Spleen (tissue), 11 donors: Measurements from ENCODE around the gene AMOT. TPM values are rescaled to one million over a fixed set of nuclear protein-coding genes. Genes with fewer than 3 reads are reported as not detected.

Experiments
- DNase-seq: peaks from one replicate; pipeline ENCODE4 v3.0.0-alpha.2; 2020
- H3K27ac ChIP-seq, 8 donors: fragments of 200-600 bp; sonication (generic) in 7 of 8; 1 replicate in 4 of 8; 2 replicates in 4 of 8; pipeline versions ENCODE4 v1.5.0 to v1.8.0; 2016 to 2021; ENCODE audit warnings: inconsistent platforms in 4 of 8, mild to moderate bottlenecking in 4 of 8, moderate library complexity in 1 of 8
- H3K27me3 ChIP-seq, 7 donors: fragments of 200-600 bp; sonication (generic) in 6 of 7; replicated peaks in 1 of 7; 1 replicate in 4 of 7; 2 replicates in 3 of 7; pipeline versions ENCODE4 v1.5.0 to v1.8.0; 2016 to 2021; ENCODE audit warnings: inconsistent platforms in 3 of 7, mild to moderate bottlenecking in 1 of 7
- H3K36me3 ChIP-seq, 6 donors: fragments of 200-600 bp; sonication (generic) in 5 of 6; 1 replicate in 4 of 6; 2 replicates in 2 of 6; pipeline versions ENCODE4 v1.5.0 to v1.8.0; 2016 to 2021; ENCODE audit warnings: inconsistent platforms in 2 of 6
- H3K4me1 ChIP-seq, 6 donors: fragments of 200-600 bp; sonication (generic) in 5 of 6; 1 replicate in 3 of 6; 2 replicates in 3 of 6; pipeline versions ENCODE4 v1.5.0 to v1.8.0; 2016 to 2021; ENCODE audit warnings: inconsistent platforms in 3 of 6
- H3K4me3 ChIP-seq, 8 donors: fragments of 200-600 bp; sonication (generic) in 7 of 8; 1 replicate in 4 of 8; 2 replicates in 4 of 8; pipeline versions ENCODE4 v1.5.0 to v1.8.0; 2016 to 2021; ENCODE audit warnings: inconsistent platforms in 4 of 8, mild to moderate bottlenecking in 4 of 8, moderate library complexity in 2 of 8
- H3K9me3 ChIP-seq, 8 donors: fragments of 200-600 bp; sonication (generic) in 7 of 8; 1 replicate in 4 of 8; 2 replicates in 4 of 8; pipeline versions ENCODE4 v1.5.0 to v1.8.0; 2016 to 2021; ENCODE audit warnings: inconsistent platforms in 4 of 8
- POLR2A ChIP-seq, 3 donors: fragments of 450-650 bp; IDR thresholded peaks; one replicate each; pipeline ENCODE4 v1.5.1; 2017; ENCODE audit warnings: antibody characterized with exemption in 3 of 3, mild to moderate bottlenecking in 1 of 3
- POLR2AphosphoS5 ChIP-seq, 3 donors: sonication (generic); formaldehyde crosslinking; IDR thresholded peaks; one replicate each; pipeline ENCODE4 v1.5.1; 2017; ENCODE audit warnings: antibody characterized with exemption in 3 of 3
- WGBS, 5 donors: extraction: QIAGEN DNeasy Blood & Tissue Kit in 3 of 5; methylation state at CpG; one replicate each; pipeline versions ENCODE4 v1.1.5 to v1.1.7; 2013 to 2018; 5-methylcytosine and 5-hydroxymethylcytosine counted together
- intact Hi-C: fragments of 100-400 bp; cut with DNase I; formaldehyde crosslinking; loops from one replicate; pipeline ENCODE4 v1.15.0; 2023; ENCODE audit warnings: low total_unique reads
- polyA plus RNA-seq, 3 donors: library from polyadenylated mRNA; stranded (reverse); fragments of 200-250 nt; gene quantifications; one replicate each; pipeline ENCODE4 v1.2.1, GENCODE V29; 2013
- total RNA-seq, 7 donors: library from RNA; depleted of rRNA in 3 of 7; stranded (reverse); fragments of >200 nt in 3 of 7; fragmentation: NEBNext Ultra II Directional in 4 of 7; extraction: Animal tissue kit (Norgen Biotek cat#: 25700) in 4 of 7; gene quantifications; one replicate each; pipeline versions ENCODE4 v1.1.0 to v1.2.1, GENCODE V29; 2016 to 2021
- TF ChIP-seq, protein P1 (sequence below), 11 experiments: fragments of 200-600 bp in 7 of 11; fragments of 450-650 bp in 4 of 11; sonication (generic) in 4 of 11; IDR thresholded peaks in 8 of 11; conservative IDR thresholded peaks in 3 of 11; 1 replicate in 7 of 11; 2 replicates in 4 of 11; pipeline versions ENCODE4 v1.4.0 to v1.8.0; 2016 to 2021; ENCODE audit warnings: antibody characterized with exemption in 11 of 11, inconsistent platforms in 4 of 11, mild to moderate bottlenecking in 1 of 11
- donor health status: healthy with polysubstance abuse.
- donor health status: DM: no; HTN: no; CAD: no; lungs with moderate emphysema.
- donor health status: DM: no; HTN: no; CAD: no.
- donor health status: Bipolar disorder and iron deficiency.
- donor health status: healthy.
- donor health status: DM: no; HTN: no; CAD: no.
- donor health status: DM: yes; HTN: yes; CAD: no.

Gene AMOT
- total and polyA plus RNA-seq, 10 donors: 0.52 to 8.0 (median 3.6) TPM

DNA sequence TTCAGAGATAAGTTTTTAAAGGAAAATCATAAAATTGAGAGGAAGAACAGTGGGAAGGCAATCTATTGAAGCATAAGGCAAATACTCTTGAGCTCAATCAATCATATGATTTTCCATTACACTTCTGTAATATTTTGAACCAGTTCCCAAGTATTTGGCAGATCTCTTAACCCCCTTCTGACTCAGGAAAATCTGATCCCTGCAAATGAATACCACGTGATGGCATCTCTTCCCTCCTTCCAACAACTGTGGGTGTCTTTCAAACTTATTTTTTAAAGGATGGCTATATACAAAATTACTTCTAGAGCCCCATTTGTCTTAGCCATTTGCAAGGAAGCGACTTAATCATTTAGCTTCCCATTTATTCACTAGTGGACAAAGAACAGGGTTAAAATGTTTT is 41.9 kb downstream of the AMOT start:
- WGBS, 5 donors: 43 to 93% (median 74%) methylated on average over 2 of the region's 2 CpGs
- intact Hi-C loops: no loop called here
- peaks cover 0 to 8% (median 0%) of the 10 kb centered on the region in 7 donors for H3K27me3 ChIP-seq

DNA sequence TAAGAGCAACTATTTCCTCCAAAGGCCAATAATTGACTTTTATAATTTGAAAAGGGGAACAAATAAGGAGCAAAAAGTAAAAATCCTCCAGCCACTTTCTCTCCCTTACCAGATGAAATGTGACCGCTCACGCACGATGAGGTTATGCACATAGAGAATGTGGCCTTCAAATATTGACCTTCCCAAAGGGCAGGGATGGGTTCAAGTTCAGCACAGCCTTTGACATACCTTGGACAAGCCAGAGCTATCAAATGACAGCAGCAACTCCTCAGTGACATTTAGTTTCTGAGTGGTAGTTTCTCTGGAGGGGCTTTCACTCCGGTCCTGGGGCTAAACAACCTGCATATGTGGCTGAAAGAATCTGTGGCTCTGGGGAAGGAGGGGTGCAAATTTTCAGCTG is 50.7 kb downstream of the AMOT start:
- intact Hi-C loops: no loop called here
- 80 to 100% (median 94%) methylated on average over 3 to 4 of the region's 4 CpGs for WGBS, 5 donors
- no peak for DNase-seq
- Histone ChIP-seq H3K4me1 (no peaks in the 10 kb centered on the region), H3K9me3 (no peaks in the 10 kb centered on the region), H3K4me3 (no peak overlapping the region), H3K27ac (no peak overlapping the region), H3K36me3 (peaks cover 0 to 7% (median 0%) of the 10 kb centered on the region in 6 donors), H3K27me3 (no peaks in the 10 kb centered on the region)
- TF ChIP-seq, protein P1, sequence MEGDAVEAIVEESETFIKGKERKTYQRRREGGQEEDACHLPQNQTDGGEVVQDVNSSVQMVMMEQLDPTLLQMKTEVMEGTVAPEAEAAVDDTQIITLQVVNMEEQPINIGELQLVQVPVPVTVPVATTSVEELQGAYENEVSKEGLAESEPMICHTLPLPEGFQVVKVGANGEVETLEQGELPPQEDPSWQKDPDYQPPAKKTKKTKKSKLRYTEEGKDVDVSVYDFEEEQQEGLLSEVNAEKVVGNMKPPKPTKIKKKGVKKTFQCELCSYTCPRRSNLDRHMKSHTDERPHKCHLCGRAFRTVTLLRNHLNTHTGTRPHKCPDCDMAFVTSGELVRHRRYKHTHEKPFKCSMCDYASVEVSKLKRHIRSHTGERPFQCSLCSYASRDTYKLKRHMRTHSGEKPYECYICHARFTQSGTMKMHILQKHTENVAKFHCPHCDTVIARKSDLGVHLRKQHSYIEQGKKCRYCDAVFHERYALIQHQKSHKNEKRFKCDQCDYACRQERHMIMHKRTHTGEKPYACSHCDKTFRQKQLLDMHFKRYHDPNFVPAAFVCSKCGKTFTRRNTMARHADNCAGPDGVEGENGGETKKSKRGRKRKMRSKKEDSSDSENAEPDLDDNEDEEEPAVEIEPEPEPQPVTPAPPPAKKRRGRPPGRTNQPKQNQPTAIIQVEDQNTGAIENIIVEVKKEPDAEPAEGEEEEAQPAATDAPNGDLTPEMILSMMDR (IDR thresholded peaks at IDR 0.05 in 8 of 11, conservative IDR thresholded peaks at IDR 0.05 in 3 of 11): no peak
- TF ChIP-seq POLR2A (IDR thresholded peaks at IDR 0.05) (no peak), POLR2AphosphoS5 (IDR thresholded peaks at IDR 0.05) (no peak)

More for the DNA sequence above, 41.9 kb downstream of the AMOT start:
- Histone ChIP-seq H3K36me3 (peaks cover 0 to 6% (median 0%) of the 10 kb centered on the region in 6 donors), H3K4me1 (no peaks in the 10 kb centered on the region), H3K4me3 (no peak overlapping the region), H3K9me3 (peaks cover 0 to 5% (median 0%) of the 10 kb centered on the region in 8 donors), H3K27ac (no peak overlapping the region)
- DNase-seq: no peak
- TF ChIP-seq POLR2A (IDR thresholded peaks at IDR 0.05) (no peak), POLR2AphosphoS5 (IDR thresholded peaks at IDR 0.05) (no peak)
- TF ChIP-seq, protein P1 (IDR thresholded peaks at IDR 0.05 in 8 of 11, conservative IDR thresholded peaks at IDR 0.05 in 3 of 11): no peak

DNA sequence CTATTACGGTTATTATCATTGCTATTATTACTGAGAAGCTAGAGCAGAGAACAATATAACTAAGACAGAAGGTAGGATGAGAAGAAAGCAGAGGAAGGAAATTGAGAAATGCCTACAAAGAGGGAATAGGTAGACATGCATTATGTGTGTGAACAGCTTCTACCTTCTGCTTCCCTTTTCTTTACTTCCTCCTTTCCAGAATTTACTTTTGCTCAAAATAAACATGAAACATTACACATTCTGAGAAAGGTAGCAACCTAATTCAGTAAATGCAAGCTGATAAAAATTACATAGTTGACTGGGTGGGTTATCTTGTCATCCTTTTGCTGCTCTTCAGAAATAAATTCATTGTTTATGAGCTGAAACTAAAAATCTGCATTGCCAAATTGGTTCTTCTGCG is 54.6 kb downstream of the AMOT start:
- intact Hi-C loops: no loop called here
- no peak for TF ChIP-seq POLR2AphosphoS5 (IDR thresholded peaks at IDR 0.05)
- TF ChIP-seq, protein P1 (IDR thresholded peaks at IDR 0.05 in 8 of 11, conservative IDR thresholded peaks at IDR 0.05 in 3 of 11): no peak
- no peak for TF ChIP-seq POLR2A (IDR thresholded peaks at IDR 0.05)
- Histone ChIP-seq H3K4me3 (no peak overlapping the region), H3K27ac (no peak overlapping the region), H3K27me3 (no peaks in the 10 kb centered on the region), H3K9me3 (no peaks in the 10 kb centered on the region), H3K36me3 (peaks cover 0 to 8% (median 0%) of the 10 kb centered on the region in 6 donors), H3K4me1 (no peaks in the 10 kb centered on the region)
- 56 to 68% (median 60%) methylated on average over 2 of the region's 2 CpGs for WGBS, 5 donors
- DNase-seq: no peak

DNA sequence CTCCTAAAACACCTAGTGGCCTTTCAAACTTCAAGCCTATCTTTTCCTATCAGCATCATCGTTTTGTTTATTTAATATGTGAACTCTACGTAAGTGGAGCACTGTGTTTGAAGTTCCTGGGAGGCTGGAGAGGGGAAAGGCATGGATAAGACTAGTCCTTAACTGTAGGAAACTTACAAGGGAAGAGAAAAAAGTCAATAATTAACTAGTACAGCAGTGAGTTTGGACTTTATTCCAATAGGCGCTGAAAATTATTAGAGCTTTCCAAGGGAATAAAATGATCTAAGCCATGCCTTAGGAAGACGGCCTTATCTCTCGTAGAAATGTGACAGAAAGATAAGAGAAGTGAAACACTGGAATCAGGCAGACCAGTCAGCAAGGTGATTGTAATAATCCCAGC is 55.3 kb downstream of the AMOT start:
- Histone ChIP-seq H3K36me3 (peaks cover 0 to 8% (median 0%) of the 10 kb centered on the region in 6 donors), H3K9me3 (no peaks in the 10 kb centered on the region), H3K27me3 (no peaks in the 10 kb centered on the region), H3K4me1 (no peaks in the 10 kb centered on the region), H3K27ac (no peak overlapping the region), H3K4me3 (no peak overlapping the region)
- TF ChIP-seq POLR2AphosphoS5 (IDR thresholded peaks at IDR 0.05): no peak
- TF ChIP-seq, protein P1 (IDR thresholded peaks at IDR 0.05 in 8 of 11, conservative IDR thresholded peaks at IDR 0.05 in 3 of 11): no peak
- no peak for TF ChIP-seq POLR2A (IDR thresholded peaks at IDR 0.05)
- intact Hi-C loops: no loop called here
- no peak for DNase-seq
- 73 to 94% (median 84%) methylated on average over 5 of the region's 5 CpGs for WGBS, 5 donors
